ENCODE data around the gene DKKL1.

The DKKL1 gene

DNA sequence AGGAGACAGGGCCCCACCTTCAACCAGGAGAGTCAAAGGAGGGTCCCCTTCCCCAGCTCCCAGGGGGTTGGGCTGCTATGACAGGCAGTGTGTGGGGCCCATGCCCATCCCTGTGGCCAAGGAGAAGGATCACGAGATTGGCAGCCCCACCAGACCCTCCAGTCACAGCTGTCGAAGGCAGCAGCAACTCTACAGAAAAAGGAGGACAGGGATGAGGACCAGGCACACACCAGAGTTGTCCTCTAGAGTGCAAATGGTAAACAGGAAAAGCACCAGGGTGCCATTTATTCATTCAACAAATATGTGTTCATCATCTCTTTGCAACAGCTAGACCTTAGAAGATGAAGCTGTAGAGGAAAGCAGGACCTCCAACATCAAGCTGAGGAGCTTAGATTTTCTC is 55.5 kb downstream of the DKKL1 start:
- TF ChIP-seq, protein P1, sequence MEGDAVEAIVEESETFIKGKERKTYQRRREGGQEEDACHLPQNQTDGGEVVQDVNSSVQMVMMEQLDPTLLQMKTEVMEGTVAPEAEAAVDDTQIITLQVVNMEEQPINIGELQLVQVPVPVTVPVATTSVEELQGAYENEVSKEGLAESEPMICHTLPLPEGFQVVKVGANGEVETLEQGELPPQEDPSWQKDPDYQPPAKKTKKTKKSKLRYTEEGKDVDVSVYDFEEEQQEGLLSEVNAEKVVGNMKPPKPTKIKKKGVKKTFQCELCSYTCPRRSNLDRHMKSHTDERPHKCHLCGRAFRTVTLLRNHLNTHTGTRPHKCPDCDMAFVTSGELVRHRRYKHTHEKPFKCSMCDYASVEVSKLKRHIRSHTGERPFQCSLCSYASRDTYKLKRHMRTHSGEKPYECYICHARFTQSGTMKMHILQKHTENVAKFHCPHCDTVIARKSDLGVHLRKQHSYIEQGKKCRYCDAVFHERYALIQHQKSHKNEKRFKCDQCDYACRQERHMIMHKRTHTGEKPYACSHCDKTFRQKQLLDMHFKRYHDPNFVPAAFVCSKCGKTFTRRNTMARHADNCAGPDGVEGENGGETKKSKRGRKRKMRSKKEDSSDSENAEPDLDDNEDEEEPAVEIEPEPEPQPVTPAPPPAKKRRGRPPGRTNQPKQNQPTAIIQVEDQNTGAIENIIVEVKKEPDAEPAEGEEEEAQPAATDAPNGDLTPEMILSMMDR (IDR thresholded peaks at IDR 0.05; ENCODE audit: insufficient read depth, low read depth, low read length, missing control alignments): no peak
- no peak overlapping the region for H3K4me3 ChIP-seq (ENCODE audit: low read length)
- no peak for DNase-seq (ENCODE audit: low read depth)

DNA sequence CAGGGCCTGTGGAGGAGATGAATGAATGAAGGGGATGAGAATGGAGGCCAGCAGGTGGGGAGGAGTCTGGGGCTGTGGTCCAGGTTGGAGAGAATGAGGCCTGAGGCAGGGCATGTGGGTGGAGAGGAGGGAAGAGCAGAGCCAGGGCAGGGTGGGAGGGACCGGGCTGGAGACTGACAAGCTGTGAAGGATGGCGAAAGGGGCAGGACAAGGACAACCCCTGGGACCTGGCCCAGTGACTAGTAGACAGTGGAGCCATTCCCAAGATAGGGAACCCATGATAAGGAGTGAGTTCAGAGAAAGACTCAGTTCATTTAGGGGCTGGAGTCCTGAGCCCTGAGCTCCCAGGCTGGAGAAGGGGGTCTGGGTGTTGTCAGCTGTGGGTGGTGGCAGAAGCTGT is 56.5 kb downstream of the DKKL1 start:
- no peak overlapping the region for H3K4me3 ChIP-seq (ENCODE audit: low read length)
- TF ChIP-seq, protein P1 (IDR thresholded peaks at IDR 0.05; ENCODE audit: insufficient read depth, low read depth, low read length, missing control alignments): no peak
- no peak for DNase-seq (ENCODE audit: low read depth)

DNA sequence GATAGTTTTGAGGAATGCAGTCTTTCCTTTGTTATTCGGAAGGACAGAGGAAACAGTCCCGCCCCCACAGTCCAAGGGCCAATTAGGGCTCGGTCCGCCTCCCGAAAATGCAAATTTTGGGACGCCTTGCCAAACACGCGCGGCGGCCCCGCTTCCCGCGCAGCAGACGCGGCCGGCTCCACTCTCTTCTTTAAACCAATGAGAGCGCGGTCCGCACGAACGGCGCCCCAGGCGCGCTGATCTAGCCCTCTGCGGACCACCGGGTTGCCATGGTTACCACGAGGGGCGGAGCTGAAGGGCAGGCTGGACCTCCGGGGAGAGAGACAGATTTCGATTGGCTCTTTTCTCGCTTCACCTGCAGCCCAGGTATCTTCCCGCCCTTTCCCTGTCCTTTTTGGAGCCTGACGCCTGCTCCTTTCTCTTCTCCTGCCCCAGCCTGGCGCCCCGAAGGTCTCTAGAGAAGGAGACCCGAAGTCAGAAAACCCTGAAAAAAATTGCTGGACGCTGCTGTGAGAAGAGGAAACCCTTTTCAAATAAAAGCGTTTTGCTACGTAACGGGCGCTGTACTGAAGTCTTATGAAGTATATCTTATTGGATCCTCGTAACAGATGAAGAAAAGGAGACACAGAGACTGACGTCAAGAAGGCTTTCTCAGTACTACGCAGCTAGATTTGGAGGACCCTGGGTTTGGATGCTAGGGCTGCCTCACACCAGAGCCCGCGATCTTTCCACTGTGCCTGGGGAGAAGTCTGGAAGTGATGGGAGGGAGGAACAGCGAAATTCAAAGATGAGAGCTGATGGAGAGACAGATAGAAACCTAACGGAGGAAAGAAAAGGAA is 57.6 kb downstream of the DKKL1 start:
- TF ChIP-seq, protein P1 (IDR thresholded peaks at IDR 0.05; ENCODE audit: insufficient read depth, low read depth, low read length, missing control alignments): no peak
- H3K4me3 ChIP-seq (ENCODE audit: low read length): no peak overlapping the region
- DNase-seq (ENCODE audit: low read depth): peak; percentile 58

GRCh38 chr19:49421878-49422202 is 58.2 kb downstream of the DKKL1 start:
- no peak for DNase-seq (ENCODE audit: low read depth)
- TF ChIP-seq, protein P1 (IDR thresholded peaks at IDR 0.05; ENCODE audit: insufficient read depth, low read depth, low read length, missing control alignments): no peak
- no peak overlapping the region for H3K4me3 ChIP-seq (ENCODE audit: low read length)

GRCh38 chr19:49422407-49423070 is 58.9 kb downstream of the DKKL1 start:
- peak; percentile 57 for DNase-seq (ENCODE audit: low read depth)
- TF ChIP-seq, protein P1 (IDR thresholded peaks at IDR 0.05; ENCODE audit: insufficient read depth, low read depth, low read length, missing control alignments): no peak
- no peak overlapping the region for H3K4me3 ChIP-seq (ENCODE audit: low read length)

DNA sequence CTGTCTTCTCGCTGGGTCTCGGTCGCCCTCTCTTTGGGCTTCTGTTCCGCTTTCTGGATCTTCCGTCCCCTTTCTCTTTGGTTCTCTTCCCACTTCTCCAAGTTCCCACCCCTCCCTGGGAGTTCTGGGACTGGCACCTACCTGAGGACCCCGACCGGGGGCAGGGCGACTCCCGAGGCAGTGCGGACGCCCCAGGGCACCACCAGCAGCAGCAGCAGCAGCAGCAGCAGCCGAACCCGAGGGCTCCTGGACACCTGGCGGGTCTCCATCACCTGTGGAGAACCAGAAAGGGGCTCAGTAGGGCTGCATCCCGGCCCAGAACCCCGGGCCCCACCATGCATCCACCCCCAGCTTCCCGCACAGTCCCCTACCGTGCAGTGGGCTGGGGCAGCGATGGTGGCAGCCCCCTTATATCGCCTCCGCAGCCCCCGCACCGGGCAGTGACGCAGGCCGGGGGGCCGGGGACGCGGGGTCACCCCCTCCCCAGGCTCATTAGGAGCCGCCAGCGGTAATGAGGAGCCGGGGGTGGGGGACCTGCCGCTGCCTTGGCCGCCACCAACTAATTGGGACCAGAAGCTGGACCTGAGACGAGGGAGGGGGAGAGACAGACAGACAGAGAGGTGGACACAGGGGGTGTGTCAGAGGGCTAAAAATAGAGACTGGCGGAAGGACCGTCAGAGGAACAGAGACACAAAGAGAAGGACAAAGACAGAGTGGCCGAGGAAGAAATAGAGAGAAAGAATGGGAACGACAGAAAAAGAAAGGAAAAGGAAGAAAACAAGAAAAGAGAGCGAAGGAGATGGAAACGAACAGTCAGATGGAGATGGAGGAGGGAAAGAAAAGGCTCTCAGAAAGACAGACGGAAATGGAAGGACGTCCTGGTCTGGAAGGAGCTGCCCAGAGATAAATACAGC is 59.7 kb downstream of the DKKL1 start, which contains the start of gene PTH2:
TSS of gene PTH2 (minus strand) at position 371 of the 914 bp plus-strand sequence. CDS start at position 269, 102 bp downstream.
- no peak for DNase-seq (ENCODE audit: low read depth)
- TF ChIP-seq, protein P1 (IDR thresholded peaks at IDR 0.05; ENCODE audit: insufficient read depth, low read depth, low read length, missing control alignments): no peak
- H3K4me3 ChIP-seq (ENCODE audit: low read length): no peak within 1 kb of the TSS

All from epithelial cell of esophagus (primary cell).